SU-DHL-6 (cell line): ENCODE results near the gene TRIM40.

Experiments
- H2AFZ ChIP-seq: fragments of 200-600 bp; sonication (generic); 2 replicates; pipeline ENCODE4 v1.6.1; 2014; ENCODE audit warnings: low read depth, mild to moderate bottlenecking, moderate library complexity, mixed read lengths, antibody characterized with exemption, low read length; ENCODE audit not compliant: severe bottlenecking
- H3F3A ChIP-seq: fragments of 200-600 bp; shearing (Covaris generic); 2 replicates; pipeline ENCODE4 v1.6.0; 2016; ENCODE audit warnings: antibody characterized with exemption, mild to moderate bottlenecking; ENCODE audit not compliant: insufficient read depth
- H3K27ac ChIP-seq: fragments of 200-600 bp; sonication (generic); 2 replicates; pipeline ENCODE4 v1.5.1; 2016; ENCODE audit warnings: low read depth, mild to moderate bottlenecking, low read length, moderate library complexity, mixed read lengths
- H3K27me3 ChIP-seq: fragments of 200-600 bp; sonication (generic), shearing (Covaris generic); 2 replicates; pipeline ENCODE4 v1.6.0; 2014; ENCODE audit warnings: mild to moderate bottlenecking, low read length
- H3K36me3 ChIP-seq: fragments of 200-600 bp; sonication (generic); 2 replicates; pipeline ENCODE4 v1.6.1; 2014; ENCODE audit warnings: mild to moderate bottlenecking, low read length, mixed read lengths
- H3K4me2 ChIP-seq: fragments of 300-600, 200-600 bp; shearing (Covaris generic), sonication (generic); 2 replicates; pipeline ENCODE4 v1.6.0; 2014; ENCODE audit warnings: low read length, low read depth, mild to moderate bottlenecking; ENCODE audit not compliant: poor library complexity, severe bottlenecking
- H3K4me3 ChIP-seq: fragments of 200-600 bp; sonication (generic); 2 replicates; pipeline ENCODE4 v1.5.1; 2014; ENCODE audit warnings: antibody characterized with exemption, low read length, mild to moderate bottlenecking, mixed read lengths; ENCODE audit not compliant: insufficient read depth, poor library complexity, severe bottlenecking
- H3K79me2 ChIP-seq: fragments of 200-600 bp; sonication (generic); 2 replicates; pipeline ENCODE4 v1.6.1; 2014; ENCODE audit warnings: mild to moderate bottlenecking, low read length, moderate library complexity; ENCODE audit not compliant: insufficient read depth
- H3K9ac ChIP-seq: fragments of 200-600 bp; sonication (generic); 2 replicates; pipeline ENCODE4 v1.7.0; 2014; ENCODE audit warnings: mild to moderate bottlenecking, low read length
- H3K9me2 ChIP-seq: fragments of 200-600 bp; sonication (generic); replicated peaks from 2 replicates; pipeline ENCODE4 v1.6.1; 2014; ENCODE audit warnings: low read length; ENCODE audit not compliant: insufficient read depth
- H3K9me3 ChIP-seq: fragments of 200-600 bp; sonication (generic); 2 replicates; pipeline ENCODE4 v1.6.1; 2014; ENCODE audit warnings: low read length, mixed read lengths; ENCODE audit not compliant: insufficient read depth
- H4K20me1 ChIP-seq: fragments of 200-600 bp; sonication (generic); 2 replicates; pipeline ENCODE4 v1.6.1; 2014; ENCODE audit warnings: low read depth, mild to moderate bottlenecking, antibody characterized with exemption, low read length, moderate library complexity, mixed read lengths
- CTCF ChIP-seq: fragments of 200-600 bp; sonication (generic); IDR thresholded peaks from one replicate; pipeline ENCODE4 v1.5.1; 2017; ENCODE audit warnings: antibody characterized with exemption, mild to moderate bottlenecking, low read length, moderate library complexity; ENCODE audit not compliant: insufficient read depth, poor library complexity, severe bottlenecking
- EZH2phosphoT487 ChIP-seq: fragments of 200-600 bp; sonication (generic), shearing (Covaris generic); conservative IDR thresholded peaks from 2 replicates; pipeline ENCODE4 v1.6.1; 2018; ENCODE audit warnings: mild to moderate bottlenecking, antibody characterized with exemption, low read length, moderate library complexity, mixed read lengths

TRIM40 gene

GRCh38 chr6:30092852-30093543 lies 42.9 kb upstream of the TRIM40 start:
- no peak overlapping the region for H2AFZ ChIP-seq
- no peak for TF ChIP-seq EZH2phosphoT487
- no peak for TF ChIP-seq CTCF
- no peaks in the 10 kb centered on the region for H3K9me3 ChIP-seq
- no peak overlapping the region for H3K27ac ChIP-seq
- H3K27me3 ChIP-seq: no peaks in the 10 kb centered on the region
- H3K9me2 ChIP-seq: no peaks in the 10 kb centered on the region
- no peaks in the 10 kb centered on the region for H3F3A ChIP-seq
- H3K4me3 ChIP-seq: no peak overlapping the region
- H4K20me1 ChIP-seq: no peaks in the 10 kb centered on the region
- H3K36me3 ChIP-seq: no peaks in the 10 kb centered on the region
- H3K9ac ChIP-seq: no peak overlapping the region
- H3K79me2 ChIP-seq: no peaks in the 10 kb centered on the region
- H3K4me2 ChIP-seq: no peak overlapping the region

GRCh38 chr6:30093951-30094661 lies 41.8 kb upstream of the TRIM40 start:
- no peak overlapping the region for H3K4me3 ChIP-seq
- no peak overlapping the region for H3K4me2 ChIP-seq
- H3K27ac ChIP-seq: no peak overlapping the region
- H3K9me3 ChIP-seq: no peaks in the 10 kb centered on the region
- no peaks in the 10 kb centered on the region for H3K27me3 ChIP-seq
- H3K79me2 ChIP-seq: no peaks in the 10 kb centered on the region
- H2AFZ ChIP-seq: no peak overlapping the region
- no peaks in the 10 kb centered on the region for H4K20me1 ChIP-seq
- H3K36me3 ChIP-seq: no peaks in the 10 kb centered on the region
- no peaks in the 10 kb centered on the region for H3K9me2 ChIP-seq
- no peak overlapping the region for H3K9ac ChIP-seq
- no peak for TF ChIP-seq EZH2phosphoT487
- no peak for TF ChIP-seq CTCF
- H3F3A ChIP-seq: no peaks in the 10 kb centered on the region

- Histone ChIP-seq H3K27me3 (no peaks in the 10 kb centered on the region), H3K79me2 (no peaks in the 10 kb centered on the region)
- no peak for TF ChIP-seq CTCF
- TF ChIP-seq EZH2phosphoT487: no peak
Observed at GRCh38 chr6:30096829-30097228, 39.1 kb upstream of the TRIM40 start.

More at GRCh38 chr6:30096829-30097228, 39.1 kb upstream of the TRIM40 start:
- no peak overlapping the region for H3K27ac ChIP-seq
- H2AFZ ChIP-seq: no peak overlapping the region
- H3K9ac ChIP-seq: no peak overlapping the region
- H4K20me1 ChIP-seq: no peaks in the 10 kb centered on the region
- no peak overlapping the region for H3K4me2 ChIP-seq
- H3F3A ChIP-seq: no peaks in the 10 kb centered on the region
- no peaks in the 10 kb centered on the region for H3K9me3 ChIP-seq
- no peak overlapping the region for H3K4me3 ChIP-seq
- no peaks in the 10 kb centered on the region for H3K36me3 ChIP-seq
- H3K9me2 ChIP-seq: no peaks in the 10 kb centered on the region
